ENCODE measurements around the gene APP.

DNA sequence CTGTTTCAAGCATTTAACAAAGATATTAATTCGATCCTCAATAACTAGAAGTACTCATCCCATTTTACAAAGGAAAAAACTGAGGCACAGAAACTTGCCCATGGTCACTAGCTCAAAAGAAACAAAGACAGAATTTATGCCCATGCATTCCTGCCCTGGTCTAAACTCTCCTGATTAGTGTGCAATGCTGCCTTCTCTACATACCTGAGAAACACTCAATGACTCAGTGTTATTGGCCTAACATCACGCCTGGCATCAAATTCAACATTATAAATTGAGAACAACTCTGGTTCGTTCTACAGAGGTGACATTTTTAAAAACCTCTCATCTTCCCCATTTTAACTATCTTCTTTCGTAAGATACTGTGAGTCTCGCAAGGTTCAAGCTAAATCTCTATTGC, 5.2 kb downstream of the APP start:
- TF ChIP-seq CTCF (conservative IDR thresholded peaks at IDR 0.05; ENCODE audit: low read length) (no peak), EZH2phosphoT487 (IDR thresholded peaks at IDR 0.05; ENCODE audit: borderline replicate concordance) (no peak)

Data from Loucy (cell line).